Ammon's horn (tissue), 1 donor: ENCODE results near the gene TAS2R1.

Experiments
- DNase-seq: peaks from one replicate; pipeline ENCODE4 v3.0.0-alpha.2; 2016; ENCODE audit warnings: low spot score

Gene TAS2R1

DNA sequence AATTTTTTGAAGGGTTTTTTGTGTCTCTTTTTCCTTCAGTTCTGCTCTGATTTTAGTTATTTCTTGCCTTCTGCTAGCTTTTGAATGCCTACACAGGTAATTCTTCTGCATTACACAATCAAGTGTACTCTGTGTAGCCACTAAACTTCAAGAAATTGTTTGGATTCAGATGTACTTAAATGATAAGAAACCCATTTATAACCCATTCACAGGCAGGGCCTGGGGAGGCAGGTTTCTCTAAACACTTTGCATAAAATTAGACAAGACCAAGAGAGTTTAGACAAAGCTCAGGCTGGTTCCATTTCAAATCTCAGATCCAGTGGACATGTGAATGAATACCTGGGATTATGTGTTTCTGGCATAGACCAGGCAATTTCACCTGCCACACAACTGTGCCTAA lies 43.0 kb downstream of the TAS2R1 start:
- DNase-seq: no peak

DNA sequence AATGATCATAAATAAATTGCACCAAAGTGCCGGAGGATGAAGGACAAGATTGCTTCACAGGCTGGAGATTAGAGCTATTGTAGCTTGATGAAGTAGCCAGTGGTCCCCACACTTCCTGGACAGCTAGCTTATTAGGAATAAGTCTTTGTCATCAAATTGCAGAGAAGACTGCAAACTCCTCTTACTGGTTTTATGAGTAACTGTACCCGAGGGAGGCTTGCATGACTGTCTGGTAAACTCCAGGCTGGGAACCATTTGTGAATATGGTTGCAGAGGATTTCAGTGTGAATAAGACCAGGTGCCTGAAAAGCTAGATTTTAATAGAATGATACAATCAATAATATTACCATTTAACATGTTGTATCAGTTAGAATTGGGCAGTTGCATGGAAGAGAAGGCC lies 47.7 kb downstream of the TAS2R1 start:
- DNase-seq: no peak
